ENCODE results near the gene HOXC10. TPM values are rescaled to one million over a fixed set of nuclear protein-coding genes. Genes with fewer than 3 reads are reported as not detected.

Gene HOXC10
- total and polyA plus RNA-seq, 2 of the 8 experiments (the other 6 are each of a cell fraction or from before 2014, with no cell fraction given), result not detected

DNA sequence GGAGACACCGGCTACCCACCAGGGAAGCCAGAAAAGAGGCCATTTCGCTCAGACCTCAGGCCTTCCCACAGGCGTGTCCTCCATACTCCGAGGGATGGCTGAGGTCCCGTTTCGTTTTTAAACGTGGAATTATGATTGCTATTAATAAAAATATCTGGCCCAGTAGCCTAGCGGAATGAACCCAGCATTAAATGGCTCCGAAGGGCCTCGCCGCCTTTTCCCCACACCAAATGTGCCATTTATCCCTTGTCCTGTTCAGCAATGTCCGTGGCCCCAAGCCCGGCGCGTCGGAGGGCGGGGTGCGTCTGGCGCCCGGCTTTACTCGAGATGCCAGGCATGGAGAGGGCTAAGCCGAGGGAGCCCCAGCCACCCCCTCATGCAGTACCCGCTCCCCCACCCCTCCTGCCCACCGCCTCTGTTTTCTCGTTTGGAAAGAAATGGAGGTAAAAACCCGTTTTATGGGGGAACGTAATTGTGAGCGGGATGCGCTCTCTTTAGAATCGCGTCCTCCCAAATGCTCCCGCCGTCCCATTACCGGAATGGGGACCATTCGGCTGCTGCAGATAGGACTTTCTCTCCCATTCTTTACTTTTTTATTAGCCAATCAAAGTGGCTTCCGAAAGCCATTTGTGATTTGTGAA, 29.6 kb downstream of the HOXC10 start:
- H3K4ac ChIP-seq (replicated peaks; ENCODE audit: insufficient read length, low read depth, low read length), result no peak overlapping the region
- no peak overlapping the region for H3K23ac ChIP-seq (ENCODE audit: insufficient read length)
- ChIA-PET POLR2A (ENCODE audit: partially characterized antibody) (interaction anchor here (0.5 to 1.2 kb wide), 2 partner anchors 36 to 44 kb away, joined by 3 read pairs; no protein-coding TSS in a partner anchor), CTCF (ENCODE audit: partially characterized antibody) (interaction anchor here (1.2 to 3.8 kb wide), 7 partner anchors 10 to 187 kb away, joined by 3 to 50 read pairs (median 8); partner anchors contain the start of gene HOXC9)
- no peak overlapping the region for H3K4me3 ChIP-seq (ENCODE audit: extremely low read depth in 1 of 4, insufficient read depth in 2 of 4, low read depth in 3 of 4, low read length in 4 of 4)
- H3K23me2 ChIP-seq (ENCODE audit: low read depth, low read length), result peaks cover 3% of the 10 kb centered on the region; the same call in 1 of the 2 replicates
- no peak overlapping the region for H2AK5ac ChIP-seq (ENCODE audit: low read depth, low read length)
- no peak overlapping the region for H2BK20ac ChIP-seq (ENCODE audit: low read length)
- WGBS, 2 experiments (ENCODE audit: extremely low coverage in 1 of 2, insufficient coverage in 1 of 2, insufficient read length in 1 of 2, insufficient replicate concordance in 2 of 2, low coverage in 1 of 2, low lambda C conversion rate in 2 of 2, missing lambda C conversion rate in 1 of 2), result 11% methylated on average over 33 of the region's 36 CpGs; no CpG with 5 or more reads in 1 of the 2 experiments
- H3K9me3 ChIP-seq (ENCODE audit: insufficient read depth in 2 of 2, low read depth in 1 of 2, low read length in 1 of 2), result no peaks in the 10 kb centered on the region
- no peak overlapping the region for H3K56ac ChIP-seq (replicated peaks; ENCODE audit: insufficient read length, low read depth, low read length)
- H2BK5ac ChIP-seq (ENCODE audit: low read depth, low read length), result no peak overlapping the region
- H3K79me1 ChIP-seq (ENCODE audit: low read depth, low read length), result no peaks in the 10 kb centered on the region
- H3K4me2 ChIP-seq (ENCODE audit: insufficient read depth in 1 of 2, low read depth in 2 of 2, low read length in 2 of 2), result no peak overlapping the region
- H4K20me1 ChIP-seq (replicated peaks in 1 of 2; ENCODE audit: control insufficient read depth in 1 of 2, insufficient read depth in 2 of 2, low read length in 2 of 2), result peaks cover 4 to 40% of the 10 kb centered on the region in 2 experiments
- no peak overlapping the region for H2BK12ac ChIP-seq (ENCODE audit: low read depth, low read length)
- no peak overlapping the region for H4K8ac ChIP-seq (ENCODE audit: extremely low read depth, insufficient read depth, low read length)
- H3K4me1 ChIP-seq (replicated peaks in 1 of 4; ENCODE audit: control insufficient read depth in 3 of 4, insufficient read depth in 4 of 4, low read length in 3 of 4), result peaks cover 0 to 12% (median 3%) of the 10 kb centered on the region in 4 experiments; a peak in 5 of 7 replicates
- peak; percentile 98 for TF ChIP-seq EZH2 (IDR thresholded peaks at IDR 0.05; ENCODE audit: low read depth, low read length, severe bottlenecking)
- TF ChIP-seq SUZ12 (IDR thresholded peaks at IDR 0.05; ENCODE audit: low read length), result peak; percentile 93
- TF ChIP-seq SP4 (IDR thresholded peaks at IDR 0.05; ENCODE audit: low read length), result no peak
- peak; percentile 2 for TF ChIP-seq RNF2 (IDR thresholded peaks at IDR 0.05; ENCODE audit: borderline replicate concordance, low read depth, low read length, missing control alignments, poor library complexity, severe bottlenecking)
- no peaks in the 10 kb centered on the region for H3K36me3 ChIP-seq (ENCODE audit: control insufficient read depth in 2 of 4, insufficient read depth in 4 of 4, low read length in 3 of 4)
- no peak overlapping the region for H2BK15ac ChIP-seq (ENCODE audit: low read length)
- no peak for FAIRE-seq
- no peak overlapping the region for H3K14ac ChIP-seq (ENCODE audit: insufficient read length)
- no peak overlapping the region for H4K91ac ChIP-seq (replicated peaks; ENCODE audit: insufficient read length, low read length)
- H3K9ac ChIP-seq (replicated peaks in 1 of 4; ENCODE audit: extremely low read depth in 1 of 4, low read depth in 3 of 4, low read length in 3 of 4), result no peak overlapping the region
- H3K18ac ChIP-seq (ENCODE audit: extremely low read depth, low read length), result no peak overlapping the region; the same call in 1 of the 2 replicates
- H2BK120ac ChIP-seq (replicated peaks; ENCODE audit: low read depth, low read length), result no peak overlapping the region
- H4K5ac ChIP-seq (ENCODE audit: insufficient read length, low read depth, low read length), result no peak overlapping the region
- H3K27ac ChIP-seq (ENCODE audit: low read depth, low read length), result no peak overlapping the region
- H3K27me3 ChIP-seq (replicated peaks in 1 of 4; ENCODE audit: control insufficient read depth in 3 of 4, extremely low read depth in 1 of 4, insufficient read depth in 3 of 4, low read length in 3 of 4), result peaks cover 92 to 100% (median 99%) of the 10 kb centered on the region in 4 experiments
- no peak overlapping the region for H2AFZ ChIP-seq (ENCODE audit: low read length)
- peak in 1 of 2 experiments; percentile 56 for DNase-seq (ENCODE audit: low read depth in 1 of 2, low spot score in 2 of 2)
- H3K79me2 ChIP-seq (ENCODE audit: control insufficient read depth in 1 of 2, insufficient read depth in 2 of 2, low read length in 2 of 2), result no peaks in the 10 kb centered on the region
